Endometrium (tissue), 2 donors: ENCODE results near the gene ANG.
"Not testable (repeated sequence)": the region's sequence is repeated elsewhere in the genome, so short reads cannot be mapped to it uniquely, and the experiment has no call there.

Source experiments
- FAIRE-seq: peaks from 2 replicates; lab custom pipeline; 2012; peaks lifted over from hg19 to GRCh38; lab: Jason Lieb, UNC
- donor health status: control.
- donor health status: control.

Gene ANG

DNA sequence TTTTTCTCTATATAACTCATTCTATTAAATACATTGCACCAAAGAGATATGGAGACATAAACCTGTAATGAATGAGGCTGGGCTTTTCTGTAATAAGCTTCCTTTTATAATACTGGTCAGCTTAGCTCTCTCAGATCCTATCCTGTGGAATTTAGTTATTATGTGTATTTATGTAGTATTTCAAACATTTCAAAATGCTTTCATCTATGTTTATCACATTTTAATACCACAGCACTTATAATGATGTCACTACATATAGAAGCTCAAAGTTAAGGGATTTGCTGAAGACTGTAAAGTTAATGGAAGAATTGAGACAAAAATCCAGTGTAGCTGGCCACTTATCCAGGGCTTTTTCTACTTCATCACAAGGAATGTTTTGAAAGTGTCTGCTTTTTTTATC, 11.4 kb downstream of the ANG start:
- FAIRE-seq, result no peak

DNA sequence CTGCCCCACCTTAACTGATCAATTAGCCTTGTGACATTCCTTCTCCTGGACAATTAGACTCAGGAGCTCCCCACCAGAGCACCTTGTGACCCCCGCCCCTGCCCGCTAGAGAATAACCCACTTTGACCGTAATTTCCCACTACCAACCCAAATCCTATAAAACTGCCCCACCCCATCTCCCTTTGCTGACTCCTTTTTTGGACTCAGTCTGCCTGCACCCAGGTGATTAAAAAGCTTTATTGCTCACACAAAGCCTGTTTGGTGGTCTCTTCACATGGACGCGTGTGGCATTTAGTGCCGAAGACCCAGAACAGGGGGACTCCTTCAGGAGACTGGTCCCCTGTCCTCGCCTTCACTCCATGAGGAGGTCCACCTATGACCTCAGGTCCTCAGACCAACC, 12.4 kb downstream of the ANG start:
- FAIRE-seq, result not testable (repeated sequence)

DNA sequence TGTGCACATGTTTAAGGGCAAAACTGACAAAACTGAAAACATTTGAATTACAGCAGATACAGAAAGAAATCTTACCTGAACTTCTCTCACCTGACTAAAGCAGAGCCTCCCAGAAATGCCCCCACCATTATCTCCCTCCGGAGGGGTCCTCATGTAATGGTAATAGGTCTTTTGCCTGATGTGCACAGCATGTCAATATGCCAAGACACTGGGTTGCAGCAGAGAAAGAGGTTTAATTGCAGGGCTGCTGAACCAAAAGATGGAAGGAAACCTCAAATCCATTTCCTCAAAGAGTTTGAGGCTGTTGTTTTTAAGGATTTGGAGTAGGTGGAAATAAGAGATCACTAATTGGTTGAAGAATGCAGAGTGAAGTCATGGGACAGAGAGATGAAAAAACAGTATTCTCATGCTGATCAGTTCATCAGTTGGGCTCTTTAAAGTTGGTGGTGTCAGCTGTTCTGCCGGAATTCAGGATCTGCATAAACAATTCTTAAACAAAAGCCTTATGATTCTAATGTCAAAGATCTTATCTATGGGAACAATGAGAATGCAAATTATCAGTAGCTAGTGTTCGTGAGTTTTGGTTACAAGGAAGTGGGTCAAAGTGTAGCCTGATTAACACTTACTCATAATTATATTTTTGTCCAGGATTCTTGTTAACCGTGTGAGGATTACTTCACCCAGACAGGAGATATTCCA, 18.2 kb downstream of the ANG start:
- no peak for FAIRE-seq

DNA sequence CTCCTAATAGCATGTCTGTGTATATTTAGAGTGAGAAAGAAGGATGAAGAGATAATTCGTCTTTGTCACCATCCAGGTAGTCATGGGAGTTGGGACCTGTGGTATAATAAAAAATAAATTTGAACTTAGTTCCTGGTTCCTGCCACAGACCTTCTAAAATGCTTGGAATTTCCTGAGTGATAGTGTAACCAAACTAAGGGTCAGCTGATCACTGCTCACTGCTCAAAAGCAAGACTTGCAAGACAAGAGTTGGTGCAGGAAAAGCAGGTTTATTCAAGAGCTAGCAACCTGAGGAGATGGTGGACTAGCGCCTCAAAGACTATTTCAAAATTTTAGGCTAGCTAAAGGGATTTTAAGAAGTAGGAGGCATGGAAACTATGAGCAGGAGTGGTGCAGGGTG, 19.1 kb downstream of the ANG start:
- FAIRE-seq, result no peak

DNA sequence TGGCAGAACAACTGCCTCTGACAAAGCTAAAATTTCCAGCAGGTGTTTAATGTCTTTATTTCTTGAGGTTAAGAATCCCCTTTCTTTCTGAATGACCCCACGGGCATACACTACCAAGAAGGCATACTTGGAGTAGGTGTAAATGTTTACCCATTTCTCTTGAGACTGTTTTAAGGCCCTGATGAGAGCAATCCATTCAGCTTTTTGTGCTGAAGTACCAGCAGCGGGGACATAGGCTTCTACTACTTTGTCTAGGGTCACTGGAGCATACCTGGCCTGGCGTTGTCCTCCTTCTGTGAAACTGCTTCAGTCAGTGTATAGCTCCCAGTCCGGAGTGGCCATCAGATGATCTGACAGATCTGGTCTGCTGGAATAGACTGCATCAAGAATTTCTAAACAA, 22.7 kb downstream of the ANG start:
- no peak for FAIRE-seq

DNA sequence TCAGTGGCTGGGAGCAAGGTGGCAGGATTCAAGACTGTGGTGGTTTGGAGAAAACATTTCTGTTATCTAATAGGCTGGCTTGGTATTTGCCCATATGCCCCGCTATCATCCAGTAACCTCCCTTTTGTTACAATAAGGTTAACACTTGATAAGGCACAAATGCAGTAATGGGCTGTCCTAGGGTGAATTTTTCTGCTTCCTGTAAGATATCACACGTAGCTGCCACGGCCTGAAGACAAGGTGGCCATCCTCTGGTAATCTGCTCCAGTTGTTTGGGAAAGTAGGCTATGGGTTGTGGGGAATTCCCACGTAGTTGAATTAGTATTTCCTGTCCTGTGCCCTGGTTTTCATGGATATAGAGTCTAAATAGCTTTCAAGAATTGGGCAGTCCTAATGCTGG, 23.1 kb downstream of the ANG start:
- no peak for FAIRE-seq

DNA sequence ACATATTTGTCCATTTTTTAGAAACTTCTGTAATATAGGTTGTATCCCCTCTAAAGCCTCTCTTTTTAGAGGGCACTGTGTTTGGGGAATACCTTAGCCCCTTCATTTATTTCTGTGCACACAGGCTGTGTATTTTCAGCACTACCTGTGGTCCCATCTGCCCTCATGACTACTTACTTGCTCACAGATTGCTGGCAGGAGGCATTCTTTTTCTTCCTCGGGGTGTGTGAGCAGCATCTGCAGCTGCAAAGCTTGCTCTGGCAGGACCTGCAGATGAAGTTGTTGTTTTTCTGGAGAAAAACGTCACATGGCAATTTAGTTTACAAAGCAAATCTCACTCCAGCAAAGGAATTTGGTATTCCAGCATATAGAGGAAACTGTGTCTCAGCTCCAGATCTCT, 24.3 kb downstream of the ANG start:
- no peak for FAIRE-seq

DNA sequence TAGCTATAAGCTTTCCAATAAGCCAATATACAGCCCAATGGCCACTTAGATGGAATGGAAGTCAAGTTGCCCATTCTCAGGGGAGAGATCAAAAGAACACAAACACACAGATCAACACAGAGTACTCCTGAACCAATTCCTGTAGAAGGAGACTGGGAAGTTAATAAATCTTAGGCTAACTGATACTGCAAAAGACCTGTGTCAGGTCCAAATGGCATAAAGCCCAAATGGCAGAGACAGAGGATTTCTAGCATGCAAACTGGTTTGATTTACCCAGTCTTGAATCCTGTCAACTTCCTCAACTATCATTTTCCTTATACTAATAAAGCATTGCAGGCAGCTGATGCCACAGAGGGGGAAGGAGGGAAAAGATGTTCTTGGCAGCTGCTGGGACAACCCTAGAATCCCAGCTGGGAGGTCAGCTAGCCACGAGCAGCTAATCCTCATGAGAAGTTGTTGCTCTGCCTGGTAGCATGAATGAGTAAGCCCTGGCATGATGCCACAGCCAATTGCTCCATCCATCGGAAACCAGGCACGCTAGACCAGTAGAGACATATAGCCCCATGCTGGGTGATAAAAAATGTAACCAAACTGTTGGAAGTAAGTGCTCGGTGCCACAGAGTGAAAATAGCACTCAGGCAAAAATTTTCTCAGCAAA, 26.2 kb downstream of the ANG start:
- no peak for FAIRE-seq

DNA sequence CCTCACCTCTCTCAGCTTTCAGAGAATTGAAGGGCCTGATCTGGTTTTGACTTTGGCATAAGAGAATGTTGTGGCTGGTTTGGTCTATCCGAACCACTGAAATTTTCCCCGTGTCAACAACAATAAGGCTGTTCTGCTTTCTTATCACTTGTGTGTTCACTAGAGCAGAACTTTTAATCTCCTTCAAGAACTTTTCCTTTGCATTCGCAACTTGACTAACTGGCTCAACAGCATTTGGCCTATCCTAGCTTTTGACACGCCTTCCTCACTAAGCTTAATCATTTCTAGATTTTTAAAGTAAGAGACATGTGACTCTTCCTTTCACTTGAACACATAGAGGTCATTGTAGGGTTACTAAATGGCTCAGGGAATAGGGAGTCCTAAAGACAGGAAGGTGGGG, 31.2 kb downstream of the ANG start:
- FAIRE-seq, result no peak

DNA sequence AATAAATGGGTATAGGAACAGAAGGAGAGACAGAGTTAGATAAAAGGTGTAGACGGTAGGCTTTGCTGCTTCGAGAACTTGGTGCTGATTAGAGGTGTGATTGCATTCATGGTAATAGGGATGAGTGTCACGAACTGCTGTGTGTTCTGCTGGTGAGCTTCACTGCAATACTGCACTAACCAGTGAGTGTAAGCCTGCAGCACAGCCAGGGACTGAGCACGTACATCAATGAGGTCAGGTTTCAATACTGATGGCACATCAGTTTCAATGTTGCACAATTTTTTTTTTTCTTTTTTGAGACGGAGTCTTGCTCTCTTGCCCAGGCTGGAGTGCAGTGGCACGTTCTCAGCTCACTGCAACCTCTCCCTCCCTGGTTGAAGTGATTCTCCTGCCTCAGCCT, 32.2 kb downstream of the ANG start:
- no peak for FAIRE-seq

DNA sequence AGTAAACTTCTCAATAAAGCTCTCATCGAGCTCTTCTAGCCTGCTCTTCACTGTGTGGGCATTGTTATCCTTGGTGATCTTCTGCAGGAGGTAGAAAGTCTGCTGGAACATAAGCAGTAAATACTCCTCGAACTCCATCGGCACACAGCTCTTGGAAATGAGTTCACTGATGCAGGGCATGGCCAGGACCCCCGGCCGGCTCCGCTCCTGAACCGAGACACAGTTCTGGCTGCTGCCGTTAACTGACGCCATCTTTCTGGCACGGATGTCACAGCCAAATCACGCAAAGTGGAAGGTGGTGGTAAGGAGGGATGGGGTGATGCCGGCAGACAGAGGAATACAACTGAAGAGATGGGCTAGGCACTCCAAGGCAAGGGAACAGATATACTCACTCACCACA, 33.5 kb downstream of the ANG start:
- FAIRE-seq, result no peak

DNA sequence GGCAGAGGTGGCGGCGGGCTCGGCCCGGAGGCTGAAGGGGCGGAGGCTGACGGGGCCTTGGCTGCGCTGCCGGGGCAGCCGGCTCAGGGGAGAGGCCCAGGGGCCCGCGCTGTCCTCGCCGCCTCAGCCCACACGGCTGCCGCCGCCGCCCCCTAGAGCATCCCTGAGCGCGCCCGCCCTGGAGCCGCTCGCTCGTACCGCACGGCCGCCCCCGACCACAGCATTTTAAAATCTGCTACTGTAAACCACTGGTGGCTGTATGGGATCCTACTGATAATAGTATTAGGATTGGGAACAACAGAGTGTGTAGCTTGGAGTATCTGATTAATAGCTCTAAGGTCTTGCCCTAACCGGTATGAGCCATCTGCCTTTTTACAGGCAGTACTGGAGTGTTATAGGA, 34.9 kb downstream of the ANG start:
- no peak for FAIRE-seq

DNA sequence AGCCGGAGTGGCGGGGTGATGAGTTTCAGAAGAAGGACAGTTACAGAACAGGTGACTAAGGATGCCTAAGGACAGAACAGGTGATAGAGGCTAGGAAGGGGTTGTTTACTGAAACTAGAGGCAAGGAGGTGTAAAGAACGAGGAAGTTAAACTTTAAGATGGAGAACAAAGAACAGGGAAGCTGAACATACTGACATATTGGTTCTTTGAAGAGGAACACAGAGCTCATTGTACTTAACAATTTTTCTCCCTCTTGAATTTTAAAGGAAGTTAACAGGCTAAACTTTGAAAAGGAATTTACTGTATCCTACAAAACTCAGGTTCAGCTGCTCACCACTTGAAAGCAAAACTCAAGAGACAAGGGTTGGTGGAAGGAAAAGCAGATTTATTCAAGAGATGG, 37.6 kb downstream of the ANG start:
- not testable (repeated sequence) for FAIRE-seq

DNA sequence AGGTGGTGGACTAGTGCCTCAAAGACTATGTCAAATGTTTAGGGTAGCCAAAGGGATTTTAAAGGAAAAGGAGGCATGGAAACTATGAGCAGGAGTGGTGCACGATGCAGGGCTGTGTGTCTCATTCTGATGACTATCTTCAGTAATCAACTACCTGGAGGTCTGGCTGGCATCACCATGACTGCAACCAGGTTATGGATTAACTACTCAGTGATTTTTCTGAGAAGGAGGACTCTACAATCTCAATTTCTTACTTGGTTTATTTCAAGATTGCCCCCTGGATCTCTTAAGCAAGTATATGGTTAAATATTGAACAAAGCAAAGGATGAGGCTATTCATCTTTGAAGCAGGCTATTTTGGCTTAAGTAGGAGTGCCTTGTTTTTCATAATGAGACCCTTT, 38.0 kb downstream of the ANG start:
- FAIRE-seq, result no peak

DNA sequence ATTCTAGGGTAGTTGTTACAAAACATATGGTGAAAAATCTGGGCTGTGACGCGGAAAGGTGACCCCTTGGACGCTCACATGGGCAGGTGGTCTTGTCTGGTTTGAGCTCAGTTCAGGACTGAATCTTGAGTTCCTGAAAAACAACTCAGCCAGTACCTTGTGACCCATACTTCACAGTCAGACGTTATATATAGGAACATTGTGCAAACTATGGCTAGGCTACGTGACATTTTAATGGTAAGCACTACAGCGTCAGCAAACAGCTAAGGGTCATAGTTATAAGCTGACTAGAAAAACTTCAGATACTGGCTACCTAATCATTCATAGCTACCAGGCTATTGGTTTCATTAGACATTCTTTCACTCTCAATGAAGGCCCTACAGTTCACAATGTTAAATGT, 42.3 kb downstream of the ANG start:
- no peak for FAIRE-seq

DNA sequence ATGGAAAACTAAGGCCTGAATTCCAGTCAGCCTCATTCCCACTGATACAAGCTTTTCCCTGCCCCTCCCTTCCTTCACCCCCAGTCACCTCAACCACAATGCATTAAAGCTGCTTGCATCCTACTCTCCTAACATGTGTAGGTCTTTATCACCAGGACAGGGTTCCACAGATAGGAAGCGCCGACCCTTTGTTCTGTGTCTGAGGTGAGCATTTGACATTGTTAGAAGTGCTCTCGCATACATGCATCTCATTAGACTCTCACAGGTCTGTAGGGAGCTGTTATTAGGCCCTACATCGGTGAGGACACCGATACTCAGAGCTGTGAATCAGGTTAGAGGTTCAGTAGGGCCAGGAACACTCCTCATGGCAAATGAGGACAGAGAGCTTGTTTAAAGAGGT, 43.9 kb downstream of the ANG start:
- FAIRE-seq, result no peak

DNA sequence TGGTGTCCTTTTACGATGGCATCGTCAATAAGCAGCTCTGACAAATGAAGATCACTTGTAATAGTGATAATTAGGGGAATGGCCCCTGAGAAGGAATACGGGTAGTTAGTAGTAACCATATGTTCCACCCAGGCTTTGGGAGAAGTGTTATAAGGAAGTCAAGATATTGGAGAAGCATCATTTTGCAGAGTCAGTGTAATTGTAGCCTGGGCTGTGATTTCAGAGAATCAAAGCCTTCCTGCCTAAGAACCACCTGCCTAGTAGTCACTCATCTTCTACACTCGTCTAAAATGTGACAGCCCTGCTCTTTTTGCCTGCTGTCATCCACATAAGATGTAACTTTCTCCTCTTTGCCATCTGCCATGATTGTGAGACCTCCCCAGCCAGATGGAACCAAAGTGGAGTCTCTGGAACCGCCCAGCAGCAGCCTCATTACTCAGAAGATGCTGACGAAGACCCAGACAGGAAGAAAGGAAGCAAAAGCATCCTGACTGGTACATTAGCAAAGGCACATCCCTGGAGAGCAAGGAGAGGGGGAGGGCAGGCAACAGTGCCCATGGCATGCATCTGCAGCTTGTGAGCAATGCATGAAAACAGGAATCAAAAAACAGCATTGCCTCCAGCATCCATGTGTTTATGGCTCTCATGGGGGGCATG, 44.5 kb downstream of the ANG start:
- FAIRE-seq, result no peak

DNA sequence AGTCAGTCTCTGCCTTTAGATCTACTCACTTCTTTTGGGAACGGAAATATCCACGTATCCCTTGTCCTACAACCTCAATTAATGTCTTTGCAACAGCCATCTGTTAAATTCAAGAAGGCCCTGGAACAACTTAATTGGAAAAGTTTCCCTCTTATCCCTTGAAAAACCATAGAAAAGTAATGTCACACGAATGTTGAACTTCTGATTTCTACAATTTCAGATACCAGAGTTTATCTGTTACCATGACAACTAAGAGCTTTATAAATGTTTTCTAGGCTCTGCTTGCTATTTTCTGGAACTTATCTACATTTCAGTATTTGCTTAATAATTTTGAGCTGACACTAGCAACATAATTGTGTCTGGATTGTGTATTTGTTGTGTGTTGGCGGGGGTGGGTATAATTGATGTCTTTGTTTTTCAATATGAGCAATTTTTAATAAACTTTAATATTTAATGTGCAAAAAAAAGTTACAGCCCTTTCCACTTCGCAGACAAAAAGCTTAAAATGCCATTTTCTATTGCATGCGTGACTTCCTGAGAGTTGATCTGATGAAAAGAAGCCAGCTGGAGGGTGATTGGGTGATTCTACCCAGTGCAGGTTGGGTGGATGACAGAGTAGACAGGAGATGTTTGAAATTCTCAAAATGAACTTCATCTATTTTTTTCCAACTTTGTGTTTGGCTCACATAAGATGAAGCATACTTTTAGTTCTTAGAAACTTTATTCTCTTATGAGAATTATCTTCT, 45.3 kb downstream of the ANG start:
- peak; percentile 68 for FAIRE-seq

DNA sequence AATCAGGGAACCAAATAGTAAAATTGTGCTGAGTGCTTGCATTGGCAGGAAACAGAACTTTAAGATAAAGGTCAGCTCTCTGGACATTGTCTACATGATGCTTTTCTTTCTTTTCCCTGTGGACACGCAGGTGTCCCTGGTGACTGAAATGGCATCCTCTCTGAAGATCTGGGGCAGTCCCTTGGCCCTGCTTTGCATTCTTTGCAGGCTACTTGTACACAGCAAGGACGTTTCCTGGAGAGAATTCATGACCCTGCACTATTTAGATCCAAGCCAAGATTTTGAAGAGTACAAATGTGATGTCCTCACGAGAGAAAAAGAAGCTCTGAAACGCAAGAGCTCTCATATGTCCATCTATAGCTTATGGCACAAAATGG, 45.9 kb downstream of the ANG start:
- FAIRE-seq, result no peak

DNA sequence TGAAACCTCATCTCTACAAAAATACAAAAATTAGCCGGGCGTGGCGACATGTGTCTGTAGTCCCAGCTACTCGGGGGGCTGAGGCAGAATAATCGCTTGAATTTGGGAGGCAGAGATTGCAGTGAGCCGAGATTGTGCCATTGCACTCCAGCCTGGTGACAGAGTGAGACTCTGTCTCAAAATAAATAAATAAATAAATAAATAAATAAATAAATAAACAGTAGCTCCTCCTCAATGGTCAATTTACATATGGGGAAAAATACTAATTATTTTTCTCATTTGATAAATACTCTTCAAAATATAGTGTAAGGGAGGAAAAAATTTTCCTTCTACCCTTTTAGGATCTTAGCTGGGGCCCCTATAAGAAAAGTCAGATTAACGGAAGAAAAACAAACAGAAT, 49.7 kb downstream of the ANG start:
- not testable (repeated sequence) for FAIRE-seq

DNA sequence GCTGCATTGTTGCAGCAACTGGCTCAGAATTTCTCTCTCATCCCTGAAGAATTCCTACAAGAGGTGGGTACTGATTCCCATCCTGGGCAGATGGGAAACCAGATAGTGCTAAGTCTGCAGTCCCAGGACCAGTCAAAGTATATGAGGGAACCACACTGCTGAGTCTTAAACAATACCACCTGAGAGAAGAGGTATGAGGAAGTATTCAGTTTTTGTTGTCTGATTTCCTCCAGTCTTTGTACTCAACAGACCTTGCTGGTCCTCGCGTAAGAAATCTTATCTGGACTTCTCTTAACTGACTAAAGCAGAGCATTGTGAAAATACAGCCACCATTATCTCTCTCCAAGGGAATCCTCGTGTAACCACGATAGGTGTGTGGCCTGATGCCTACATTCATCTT, 53.6 kb downstream of the ANG start:
- FAIRE-seq, result no peak

DNA sequence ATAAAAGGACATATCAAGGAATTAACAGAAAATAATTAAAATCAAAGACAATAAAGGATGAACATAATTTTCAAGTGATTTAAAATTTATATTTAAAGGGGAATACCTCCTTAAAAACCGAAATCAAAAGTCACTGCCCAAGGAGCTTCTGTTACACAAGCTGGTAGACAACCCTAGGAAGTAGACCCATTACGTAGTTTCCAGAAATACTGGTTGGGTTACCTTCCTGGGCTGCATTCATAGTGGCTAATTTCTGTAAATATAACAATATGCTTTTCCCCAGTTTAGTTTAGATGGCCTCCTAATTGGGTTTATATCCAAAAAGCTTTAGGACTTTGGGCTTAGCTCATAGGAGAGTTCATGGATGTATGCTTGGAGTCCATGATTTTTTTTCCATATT, 55.0 kb downstream of the ANG start:
- no peak for FAIRE-seq
